Parathyroid adenoma (tissue), 2 donors: Measurements from ENCODE around the gene CPEB4.
A peak's percentile ranks its signal among the peaks of the same experiment; 100 is the strongest.

Source experiments
- H2AFZ ChIP-seq: fragments of 300-600 bp; sonication (generic); one replicate; pipeline ENCODE4 v1.7.0; 2017; ENCODE audit warnings: antibody characterized with exemption, mild to moderate bottlenecking
- H3K27ac ChIP-seq: fragments of 300-600 bp; sonication (generic); one replicate; pipeline ENCODE4 v1.7.0; 2017
- H3K27me3 ChIP-seq: fragments of 300-600 bp; sonication (generic); one replicate; pipeline ENCODE4 v1.7.0; 2017; ENCODE audit warnings: low read length; ENCODE audit not compliant: control insufficient read depth, insufficient read depth
- H3K36me3 ChIP-seq: fragments of 300-600 bp; sonication (generic); one replicate; pipeline ENCODE4 v1.7.0; 2017; ENCODE audit warnings: low read length; ENCODE audit not compliant: control insufficient read depth, insufficient read depth
- H3K4me1 ChIP-seq: fragments of 300-600 bp; sonication (generic); one replicate; pipeline ENCODE4 v1.7.0; 2017; ENCODE audit warnings: control low read depth
- H3K4me2 ChIP-seq: fragments of 300-600 bp; sonication (generic); one replicate; pipeline ENCODE4 v1.7.0; 2017; ENCODE audit warnings: low read length
- H3K4me3 ChIP-seq: fragments of 300-600 bp; sonication (generic); one replicate; pipeline ENCODE4 v1.7.0; 2017; ENCODE audit warnings: low read depth, low read length
- H3K79me2 ChIP-seq: fragments of 300-600 bp; sonication (generic); one replicate; pipeline ENCODE4 v1.7.0; 2017; ENCODE audit warnings: control low read depth
- H3K9ac ChIP-seq: fragments of 300-600 bp; sonication (generic); one replicate; pipeline ENCODE4 v1.7.0; 2017; ENCODE audit warnings: mild to moderate bottlenecking
- H3K9me3 ChIP-seq: fragments of 300-600 bp; sonication (generic); one replicate; pipeline ENCODE4 v1.7.0; 2017; ENCODE audit warnings: low read length; ENCODE audit not compliant: control insufficient read depth
- CTCF ChIP-seq: fragments of 300-600 bp; sonication (generic); IDR thresholded peaks from one replicate; pipeline ENCODE4 v1.7.0; 2017; ENCODE audit warnings: antibody characterized with exemption, mild to moderate bottlenecking
- donor health status: primary hyperparathyroidism.

CPEB4 gene

GRCh38 chr5:173878224-173878967 is 9.8 kb upstream of the CPEB4 start:
- peak overlapping the region; percentile 27 for H3K4me2 ChIP-seq
- H3K4me1 ChIP-seq: peaks cover 26% of the 10 kb centered on the region
- H3K9me3 ChIP-seq: no peaks in the 10 kb centered on the region
- no peak for TF ChIP-seq CTCF
- no peak overlapping the region for H3K4me3 ChIP-seq
- no peaks in the 10 kb centered on the region for H3K79me2 ChIP-seq
- no peaks in the 10 kb centered on the region for H3K36me3 ChIP-seq
- peak overlapping the region; percentile 12 for H2AFZ ChIP-seq
- no peak overlapping the region for H3K9ac ChIP-seq
- no peaks in the 10 kb centered on the region for H3K27me3 ChIP-seq
- H3K27ac ChIP-seq: peak overlapping the region; percentile 35

DNA sequence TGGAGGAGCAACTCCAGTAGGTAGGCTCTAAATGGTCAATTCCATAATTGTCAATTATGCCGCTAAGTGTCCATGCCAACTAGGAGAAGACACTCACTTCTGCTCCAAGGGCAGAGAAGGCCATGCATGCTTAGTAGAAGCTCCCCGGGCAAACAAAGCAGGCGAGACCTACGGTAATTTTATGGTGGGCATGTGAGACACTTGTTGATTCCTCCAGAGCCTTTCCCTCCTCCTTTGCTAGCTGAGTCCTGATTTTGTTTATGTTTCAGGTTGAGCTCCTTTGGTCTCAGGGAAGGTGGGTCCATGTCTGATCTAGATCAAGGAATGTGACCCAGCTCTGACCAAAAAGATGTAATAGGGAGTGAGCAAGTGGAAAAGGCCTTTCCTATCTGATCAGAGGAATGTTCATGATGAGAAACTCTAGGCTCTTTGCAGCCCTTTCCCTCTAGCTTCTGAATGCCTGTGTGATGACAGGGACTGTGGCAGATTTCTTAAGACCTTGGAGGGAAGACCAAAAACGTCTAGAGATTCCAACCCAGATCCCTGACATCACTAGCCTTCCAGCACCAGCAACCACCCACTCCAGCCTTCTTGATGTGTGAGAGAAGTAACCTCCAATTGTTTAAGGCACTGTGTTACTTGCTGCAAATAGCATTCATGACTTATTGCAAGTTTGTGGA is 7.7 kb upstream of the CPEB4 start:
- H3K27me3 ChIP-seq: no peaks in the 10 kb centered on the region
- H2AFZ ChIP-seq: peak overlapping the region; percentile 4
- H3K36me3 ChIP-seq: no peaks in the 10 kb centered on the region
- H3K79me2 ChIP-seq: no peaks in the 10 kb centered on the region
- H3K4me2 ChIP-seq: no peak overlapping the region
- peak overlapping the region; percentile 59 for H3K27ac ChIP-seq
- no peak overlapping the region for H3K4me3 ChIP-seq
- H3K4me1 ChIP-seq: peaks cover 43% of the 10 kb centered on the region
- H3K9me3 ChIP-seq: no peaks in the 10 kb centered on the region
- no peak overlapping the region for H3K9ac ChIP-seq
- TF ChIP-seq CTCF: no peak

- Histone ChIP-seq H3K4me3 (no peak overlapping the region), H3K9me3 (no peaks in the 10 kb centered on the region)
- TF ChIP-seq CTCF: no peak
These were observed 6.2 kb upstream of the CPEB4 start for GRCh38 chr5:173881811-173882575.

GRCh38 chr5:173882632-173883031 is 5.5 kb upstream of the CPEB4 start:
- Histone ChIP-seq H2AFZ (no peak overlapping the region), H3K4me2 (no peak overlapping the region), H3K27ac (no peak overlapping the region), H3K4me3 (no peak overlapping the region), H3K9ac (no peak overlapping the region), H3K4me1 (peaks cover 49% of the 10 kb centered on the region), H3K36me3 (no peaks in the 10 kb centered on the region), H3K9me3 (no peaks in the 10 kb centered on the region), H3K27me3 (no peaks in the 10 kb centered on the region), H3K79me2 (no peaks in the 10 kb centered on the region)
- TF ChIP-seq CTCF: no peak

More at GRCh38 chr5:173881811-173882575, 6.2 kb upstream of the CPEB4 start:
- no peaks in the 10 kb centered on the region for H3K27me3 ChIP-seq
- H3K4me1 ChIP-seq: peaks cover 45% of the 10 kb centered on the region
- H3K79me2 ChIP-seq: no peaks in the 10 kb centered on the region
- H3K27ac ChIP-seq: no peak overlapping the region
- no peak overlapping the region for H3K4me2 ChIP-seq
- H2AFZ ChIP-seq: no peak overlapping the region
- no peak overlapping the region for H3K9ac ChIP-seq
- H3K36me3 ChIP-seq: no peaks in the 10 kb centered on the region
